DMS114 treated with DMSO at 0.1 percent for 48 hours (cell line): ENCODE measurements around the gene RABGGTA.

Experiments
- DNase-seq: peaks from one replicate; lab custom pipeline; 2025; ENCODE audit not compliant: unreplicated experiment; lab: John Stamatoyannopoulos, UW

Gene RABGGTA

GRCh38 chr14:24279301-24280186 is 8.1 kb upstream of the RABGGTA start:
- no peak for DNase-seq

DNA sequence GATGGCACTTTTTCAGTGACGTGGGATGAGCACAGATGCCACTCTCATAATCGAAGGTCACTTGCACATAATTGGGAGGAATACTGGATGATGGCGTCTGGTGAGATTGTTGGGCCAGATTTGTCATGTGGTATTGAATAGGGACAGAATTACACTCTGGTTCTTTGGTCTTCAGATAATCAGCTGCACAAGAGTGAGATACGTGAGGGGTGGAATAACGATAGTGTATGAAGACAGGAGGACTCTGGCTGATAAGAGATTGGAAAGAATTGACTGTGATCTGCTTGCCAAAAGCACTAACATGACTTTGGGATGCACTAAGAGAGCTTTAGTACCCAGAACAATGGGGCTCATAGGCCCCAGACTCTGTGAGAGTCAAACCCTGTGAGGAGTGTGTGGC is 7.0 kb upstream of the RABGGTA start:
- no peak for DNase-seq

DNA sequence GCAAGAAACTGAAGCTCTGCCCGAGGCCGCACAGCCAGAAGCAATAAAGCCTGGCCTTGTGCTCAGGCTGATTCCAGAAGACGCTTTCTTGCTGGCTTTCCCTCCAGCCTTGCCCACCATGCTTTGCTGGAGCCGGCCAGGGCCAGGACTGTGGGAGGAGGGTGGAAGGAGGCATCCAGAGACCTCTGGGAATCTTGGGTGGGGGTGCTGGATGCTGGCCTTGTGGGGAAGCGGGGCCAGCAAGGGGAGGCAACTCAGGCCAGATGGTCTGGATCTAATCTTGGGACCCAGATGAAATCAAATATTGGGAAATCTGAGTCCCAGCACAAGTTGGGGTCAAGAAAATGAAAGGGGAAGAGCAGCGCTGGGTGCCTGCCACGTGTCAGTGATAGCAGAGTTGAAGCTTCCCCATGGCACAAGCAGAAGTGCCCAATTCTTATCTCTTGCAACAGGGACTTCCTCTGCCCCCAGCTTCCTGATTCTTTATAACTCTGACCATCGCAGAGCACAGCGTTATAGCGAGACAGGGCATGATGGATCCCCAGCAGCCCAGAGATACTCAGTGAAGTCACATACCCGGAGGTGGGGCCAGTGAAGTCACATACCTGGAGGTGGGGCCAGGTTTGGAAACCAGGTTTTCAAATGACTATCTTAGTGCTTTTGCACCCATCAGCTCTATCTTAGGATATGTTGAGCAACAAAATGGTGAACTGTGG is 6.4 kb upstream of the RABGGTA start:
- no peak for DNase-seq

- DNase-seq, result no peak
Observed at GRCh38 chr14:24277071-24277470, 5.7 kb upstream of the RABGGTA start.

DNA sequence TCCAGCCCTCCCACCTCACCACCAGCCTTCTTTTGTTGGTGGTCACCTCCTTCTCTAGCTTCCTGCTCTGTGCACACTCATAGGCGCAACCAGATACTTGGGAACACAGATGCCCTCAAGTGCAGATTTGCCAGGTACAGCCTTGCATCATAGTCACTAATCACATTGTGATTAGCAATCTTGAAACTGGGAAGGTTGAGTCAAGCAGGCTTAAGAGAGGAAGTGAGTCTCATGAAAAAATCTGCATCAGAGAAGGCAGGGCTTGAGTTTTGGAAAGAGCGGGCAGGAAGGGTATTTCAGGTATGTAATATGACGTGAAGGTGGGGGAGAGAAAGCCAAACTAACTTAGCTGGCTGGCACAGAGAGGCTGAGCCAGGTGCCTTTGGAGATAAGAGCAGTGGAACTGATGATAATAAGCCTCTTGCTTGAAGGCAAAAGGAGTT is 2.7 kb upstream of the RABGGTA start:
- DNase-seq, result no peak

- DNase-seq, result no peak
Observed at GRCh38 chr14:24273422-24273998, 2.1 kb upstream of the RABGGTA start.

DNA sequence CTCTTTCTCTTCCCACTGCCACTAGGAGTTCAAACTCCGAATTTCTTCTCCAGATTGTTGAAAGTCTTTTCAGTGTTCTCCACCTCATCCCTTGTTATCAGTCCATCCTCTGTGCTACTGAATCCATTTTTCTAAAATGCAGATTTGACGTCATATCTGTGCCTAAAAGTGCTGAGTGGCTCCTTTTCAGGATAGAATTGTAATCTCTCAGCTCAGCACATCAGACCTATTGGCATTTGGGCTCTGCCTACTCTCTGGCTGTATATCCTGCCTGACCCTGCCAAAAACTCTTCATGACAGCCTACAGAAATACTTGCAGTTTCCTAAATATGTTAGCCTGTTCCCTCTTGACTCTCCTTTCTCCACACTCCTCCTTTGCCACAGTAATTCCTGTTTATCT is 1.1 kb upstream of the RABGGTA start:
- DNase-seq, result no peak

GRCh38 chr14:24271834-24272263 is 452 bp upstream of the RABGGTA start:
- no peak for DNase-seq

DNA sequence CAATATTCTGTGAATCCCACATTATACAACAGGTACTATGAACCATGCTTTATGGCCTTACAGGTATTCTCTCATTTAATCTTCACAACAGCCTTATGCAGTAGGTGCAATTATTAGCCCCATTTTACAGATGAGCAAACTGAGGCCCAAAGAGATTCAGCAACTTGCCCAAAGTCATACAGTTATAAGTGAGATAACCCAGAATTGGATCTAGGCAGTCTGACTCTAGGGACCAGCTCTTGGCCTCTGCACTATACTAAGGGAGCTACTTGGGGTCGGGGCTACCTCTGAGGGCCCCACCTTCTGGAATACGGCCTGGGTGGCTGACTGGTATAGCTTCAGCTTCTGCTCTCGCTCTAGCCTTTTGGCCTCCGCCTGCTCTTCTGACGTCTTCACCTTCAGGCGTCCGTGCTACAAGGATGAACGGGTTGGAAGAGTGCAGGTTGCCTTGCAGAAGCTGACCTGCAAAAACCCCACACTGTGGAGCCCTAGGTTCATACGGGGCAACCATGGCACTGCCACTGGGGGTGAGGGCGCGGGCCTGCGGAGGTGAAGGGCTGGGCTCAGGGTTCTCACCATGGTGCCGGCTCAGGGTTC is 762 bp downstream of the RABGGTA start:
- DNase-seq, result no peak

- DNase-seq, result no peak
Observed at GRCh38 chr14:24269910-24270536, 1.4 kb downstream of the RABGGTA start.

DNA sequence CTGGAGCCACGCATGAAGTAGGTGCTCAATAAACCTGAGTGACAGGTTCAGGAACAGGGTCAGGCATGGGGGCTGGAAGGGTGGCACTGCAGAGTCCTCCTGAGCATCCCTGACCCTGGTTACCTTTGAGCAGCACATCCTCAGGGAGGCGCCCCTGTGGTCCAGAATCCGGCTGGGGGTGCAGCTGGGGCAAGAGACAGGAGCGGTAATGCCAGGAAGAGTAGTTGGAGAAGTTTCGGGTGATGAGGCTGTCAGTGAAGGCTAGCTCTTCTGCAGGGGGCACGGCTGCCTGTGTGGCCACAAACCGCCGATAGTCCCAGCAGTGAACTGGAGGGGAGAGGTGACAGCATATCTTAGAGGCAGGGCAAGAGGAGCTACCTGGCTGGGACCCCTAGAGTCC is 2.0 kb downstream of the RABGGTA start:
- DNase-seq, result no peak

DNA sequence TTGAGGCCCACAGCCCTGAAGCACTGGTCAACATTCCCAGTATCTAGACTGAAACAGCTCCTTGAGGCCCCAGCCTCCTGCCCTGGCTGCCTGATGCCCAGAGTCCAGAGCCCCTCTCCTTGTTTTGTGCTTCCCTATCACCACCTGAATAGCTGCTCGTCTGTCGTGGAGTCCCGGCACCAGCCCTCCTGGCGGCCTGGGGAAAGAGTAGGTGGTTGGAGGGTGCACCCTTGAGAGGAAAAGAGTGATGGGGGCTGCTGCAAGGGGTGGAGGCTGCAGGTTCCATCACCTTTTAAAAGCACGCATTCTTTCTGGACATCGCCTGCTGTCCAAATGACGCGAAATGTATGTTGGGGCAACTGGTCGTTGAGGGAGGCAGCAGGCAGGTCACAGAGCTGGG is 3.2 kb downstream of the RABGGTA start:
- DNase-seq, result no peak

DNA sequence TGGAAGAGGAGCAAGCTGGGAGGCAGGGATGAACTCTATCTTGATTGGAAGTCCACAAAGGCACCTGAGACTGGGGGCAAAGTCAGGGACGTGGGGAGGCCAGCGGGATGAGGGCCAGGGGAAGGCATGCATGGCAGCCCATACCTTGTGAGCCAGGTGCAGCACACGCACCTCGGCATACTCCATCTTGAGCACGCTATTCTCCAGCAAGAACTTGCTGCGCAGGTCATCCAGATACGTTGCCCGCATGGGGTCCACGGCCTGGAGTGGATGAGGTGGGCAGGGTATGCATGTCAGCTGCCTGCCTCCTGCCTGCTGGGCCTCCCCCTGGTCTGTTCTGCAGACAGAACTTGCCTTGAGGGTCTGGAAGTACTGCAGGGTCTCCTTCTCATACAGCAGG is 3.9 kb downstream of the RABGGTA start:
- DNase-seq, result no peak

- DNase-seq, result no peak
Observed at GRCh38 chr14:24266344-24267244, 4.8 kb downstream of the RABGGTA start.

GRCh38 chr14:24264298-24264697 is 7.1 kb downstream of the RABGGTA start:
- DNase-seq, result no peak

DNA sequence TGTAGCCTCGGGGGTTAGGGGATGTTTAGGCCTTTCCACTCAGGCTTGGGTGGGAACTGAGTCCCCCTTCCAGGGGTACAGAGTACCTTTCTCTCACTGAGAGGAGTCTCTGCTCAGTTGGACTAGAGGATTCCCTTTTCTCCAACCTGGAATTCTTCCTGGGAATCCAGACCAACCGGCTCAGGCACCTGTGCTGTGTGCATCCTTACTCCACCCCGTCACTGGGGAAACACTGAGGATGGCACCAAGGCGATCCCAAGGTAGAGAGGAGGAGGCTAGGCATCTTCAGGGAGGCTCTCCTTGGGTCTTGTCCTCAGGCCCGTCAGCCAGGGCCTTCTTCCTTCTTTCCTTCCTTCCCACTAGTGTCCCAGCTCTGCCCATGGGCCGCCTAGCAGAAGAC is 7.5 kb downstream of the RABGGTA start:
- no peak for DNase-seq

DNA sequence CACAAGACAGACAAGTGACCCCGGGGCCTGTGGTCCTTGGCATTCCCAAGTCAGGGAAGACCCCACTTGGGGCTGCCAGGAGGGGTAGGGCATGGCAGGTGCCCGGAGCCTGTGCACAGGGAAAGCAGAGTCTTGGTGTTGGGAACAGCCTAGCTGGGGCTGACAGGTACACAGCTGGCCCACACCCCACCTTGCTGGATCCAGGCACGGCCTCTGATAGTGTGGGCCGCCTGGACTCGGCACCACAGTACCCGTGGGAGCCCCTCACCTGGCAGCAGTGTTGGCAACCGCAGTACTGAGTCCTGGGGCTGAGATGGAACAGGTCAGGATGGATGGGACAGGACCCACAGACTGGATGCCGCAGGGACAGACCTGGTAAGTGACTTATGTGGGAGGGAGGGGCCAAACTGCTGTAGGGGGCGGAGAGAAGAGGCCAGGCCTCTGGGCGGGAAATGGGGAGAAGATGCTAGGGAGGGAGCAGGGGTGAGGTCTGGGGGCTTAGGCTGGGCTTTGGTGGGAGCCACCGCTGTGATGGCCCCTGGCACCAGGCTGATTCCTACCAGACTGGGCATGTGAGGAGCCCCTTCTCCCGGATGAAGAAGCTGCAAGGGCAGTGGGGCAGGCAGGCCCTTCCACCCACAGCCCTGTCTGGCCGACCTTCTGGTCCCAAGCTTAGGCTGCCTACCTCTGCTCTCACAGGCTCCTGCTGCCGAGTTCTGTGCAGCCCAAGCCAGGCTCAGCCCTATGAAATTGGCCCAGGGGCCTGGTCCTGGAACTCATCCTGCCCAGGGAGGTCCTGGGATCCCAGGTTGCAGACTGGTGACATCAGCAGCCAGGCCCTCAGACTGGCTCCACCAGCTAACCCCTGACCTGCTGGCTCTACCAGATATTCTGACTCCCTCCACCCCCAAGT is 8.3 kb downstream of the RABGGTA start, which contains the start of gene TGM1:
Gene TGM1 (minus strand): TSS at position 357 of the 913 bp plus-strand sequence. CDS start 825 bp downstream, outside the sequence.
- DNase-seq, result no peak

- DNase-seq, result no peak
Observed at GRCh38 chr14:24261969-24262327, 9.4 kb downstream of the RABGGTA start.
